IMR-90 (cell line): Measurements from ENCODE around the gene HDX. TPM values are rescaled to one million over a fixed set of nuclear protein-coding genes. Genes with fewer than 3 reads are reported as not detected.

Source experiments
- ATAC-seq: fragments of 200-7000 bp; cut with Tn5 transposase; 2 replicates; pipeline ENCODE4 v1.9.1; 2020; ENCODE audit warnings: low read depth, mild to moderate bottlenecking, moderate library complexity
- BruUV-seq: library from RNA; stranded (reverse); fragments of 400-500 nt; replicated peaks from 2 replicates; lab custom pipeline; 2021; lab: Mats Ljungman, UMichigan
- CTCF ChIA-PET: fragments of 300-600 bp; formaldehyde crosslinking; extraction: SDS; loops from one replicate; lab custom pipeline; 2021; ENCODE audit warnings: antibody characterized with exemption; lab: Yijun Ruan, JAX
- POLR2A ChIA-PET: fragments of 300-600 bp; sonication (Branson Sonifier 250); formaldehyde crosslinking; loops from one replicate; lab custom pipeline; 2022; ENCODE audit warnings: antibody characterized with exemption; ENCODE audit not compliant: unreplicated experiment; lab: Charles Lee
- DNase-seq: peaks from one replicate; pipeline ENCODE4 v3.0.0; 2013
- H2AFZ ChIP-seq: replicated peaks from 2 replicates; pipeline ENCODE3; 2013; ENCODE audit warnings: low read length, mild to moderate bottlenecking; ENCODE audit not compliant: poor library complexity
- H2AK5ac ChIP-seq: 2 replicates; pipeline ENCODE4 v1.6.1; 2013; ENCODE audit warnings: low read depth, low read length, inconsistent platforms
- H2AK9ac ChIP-seq: replicated peaks from 2 replicates; pipeline ENCODE3; 2013; ENCODE audit warnings: mild to moderate bottlenecking, low read depth, low read length, moderate library complexity; ENCODE audit not compliant: poor library complexity
- H2BK120ac ChIP-seq: 2 replicates; pipeline ENCODE4 v1.6.1; 2013; ENCODE audit warnings: low read depth, low read length, inconsistent platforms
- H2BK15ac ChIP-seq: 3 replicates; pipeline ENCODE4 v1.6.1; 2013; ENCODE audit warnings: low read depth, low read length, inconsistent platforms
- H2BK20ac ChIP-seq: 2 replicates; pipeline ENCODE4 v1.6.1; 2013; ENCODE audit warnings: low read depth, mild to moderate bottlenecking, inconsistent platforms, low read length, moderate library complexity
- H2BK5ac ChIP-seq: 2 replicates; pipeline ENCODE4 v1.6.1; 2013; ENCODE audit warnings: mild to moderate bottlenecking, low read depth, low read length, inconsistent platforms; ENCODE audit not compliant: poor library complexity, severe bottlenecking
- H3K14ac ChIP-seq: replicated peaks from 2 replicates; pipeline ENCODE4 v1.6.1; 2013; ENCODE audit warnings: low read depth, low read length, inconsistent platforms
- H3K18ac ChIP-seq: 2 replicates; pipeline ENCODE4 v1.6.1; 2013; ENCODE audit warnings: low read depth, low read length, control low read depth
- H3K23ac ChIP-seq: 2 replicates; pipeline ENCODE4 v1.6.1; 2013; ENCODE audit warnings: low read depth, low read length, inconsistent platforms
- H3K27ac ChIP-seq: 2 replicates; pipeline ENCODE4 v1.5.1; 2013; ENCODE audit warnings: mild to moderate bottlenecking, control low read depth, low read length; ENCODE audit not compliant: insufficient read depth
- H3K27me3 ChIP-seq: 2 replicates; pipeline ENCODE4 v1.6.1; 2013; ENCODE audit warnings: low read length; ENCODE audit not compliant: control insufficient read depth, insufficient read depth
- H3K36me3 ChIP-seq: 2 replicates; pipeline ENCODE4 v1.6.1; 2013; ENCODE audit warnings: low read length, mixed read lengths; ENCODE audit not compliant: control insufficient read depth, insufficient read depth
- H3K4ac ChIP-seq: 2 replicates; pipeline ENCODE4 v1.6.1; 2013; ENCODE audit warnings: low read depth, low read length, inconsistent platforms
- H3K4me1 ChIP-seq: 2 replicates; pipeline ENCODE4 v1.6.1; 2013; ENCODE audit warnings: low read length, mixed read lengths; ENCODE audit not compliant: control insufficient read depth, insufficient read depth
- H3K4me2 ChIP-seq: 2 replicates; pipeline ENCODE4 v1.6.1; 2013; ENCODE audit warnings: low read depth, mild to moderate bottlenecking, control low read depth, low read length, moderate library complexity
- H3K4me3 ChIP-seq: 2 replicates; pipeline ENCODE4 v1.5.1; 2013; ENCODE audit warnings: low read depth, mild to moderate bottlenecking, control low read depth, low read length, moderate library complexity; ENCODE audit not compliant: insufficient read depth
- H3K56ac ChIP-seq: 2 replicates; pipeline ENCODE4 v1.6.1; 2013; ENCODE audit warnings: low read length, inconsistent platforms; ENCODE audit not compliant: insufficient read depth; ENCODE audit errors: extremely low read depth
- H3K79me1 ChIP-seq, 2 experiments: 2 replicates each; pipeline ENCODE4 v1.6.1; 2013; ENCODE audit warnings: low read length in 2 of 2, inconsistent platforms in 1 of 2, low read depth in 1 of 2
- H3K9ac ChIP-seq: 2 replicates; pipeline ENCODE4 v1.6.1; 2013; ENCODE audit warnings: low read depth, low read length, control low read depth
- H3K9me1 ChIP-seq: 2 replicates; pipeline ENCODE4 v1.6.1; 2013; ENCODE audit warnings: low read length, inconsistent platforms; ENCODE audit not compliant: insufficient read depth
- H3K9me3 ChIP-seq: 2 replicates; pipeline ENCODE4 v1.6.1; 2013; ENCODE audit warnings: low read length; ENCODE audit not compliant: control insufficient read depth, insufficient read depth
- H4K20me1 ChIP-seq: 2 replicates; pipeline ENCODE4 v1.6.1; 2013; ENCODE audit warnings: low read length, inconsistent platforms; ENCODE audit not compliant: insufficient read depth
- H4K5ac ChIP-seq: 2 replicates; pipeline ENCODE4 v1.6.1; 2013; ENCODE audit warnings: mild to moderate bottlenecking, low read depth, low read length, control low read depth
- H4K8ac ChIP-seq, 2 experiments: 2 replicates each; pipeline ENCODE4 v1.6.1; 2013; ENCODE audit warnings: low read depth in 2 of 2, low read length in 2 of 2, control low read depth in 1 of 2, inconsistent platforms in 1 of 2
- H4K91ac ChIP-seq: 2 replicates; pipeline ENCODE4 v1.6.1; 2013; ENCODE audit warnings: low read depth, low read length, inconsistent platforms; ENCODE audit not compliant: insufficient read depth
- MAFK ChIP-seq: IDR thresholded peaks from 2 replicates; pipeline ENCODE4 v1.6.1; 2012; ENCODE audit warnings: low read depth, low read length, improper control_type of control experiment
- RAD21 ChIP-seq: IDR thresholded peaks from 2 replicates; pipeline ENCODE4 v1.6.1; 2012; ENCODE audit warnings: low read length, improper control_type of control experiment
- WGBS, 2 experiments: methylation state at CpG; one replicate each; pipeline versions ENCODE4 v1.1.5 to v1.1.7; 2013; ENCODE audit warnings: missing lambda C conversion rate in 2 of 2; ENCODE audit not compliant: insufficient read length in 1 of 2; ENCODE audit errors: extremely low coverage in 2 of 2; 5-methylcytosine and 5-hydroxymethylcytosine counted together
- dilution Hi-C: fragments of 300-500 bp; cut with HindIII; formaldehyde crosslinking; loops from one replicate; pipeline ENCODE4 v1.14.3; 2018; ENCODE audit warnings: low sequenced_read_pairs; ENCODE audit not compliant: unreplicated experiment
- in situ Hi-C: fragments of 300-500 bp; cut with MboI; formaldehyde crosslinking; loops from 3 replicates; pipeline ENCODE4 v1.14.3; 2019; ENCODE audit warnings: low sequenced_read_pairs, inconsistent platforms, mixed read lengths
- intact Hi-C: fragments of 100-400 bp; cut with micrococcal nuclease; formaldehyde crosslinking; loops from 2 replicates; pipeline ENCODE4 v1.10.0; 2022
- polyA plus RNA-seq, 3 experiments: library from polyadenylated mRNA; depleted of rRNA; stranded (reverse); fragments of >200 nt; gene quantifications; 2 replicates each; pipeline ENCODE4 v1.2.3, GENCODE V29; 2012; ENCODE audit warnings: low replicate concordance in 1 of 3
- total RNA-seq: library from RNA; depleted of rRNA; stranded (reverse); fragments of >200 nt; gene quantifications from 2 replicates; pipeline ENCODE4 v1.2.3, GENCODE V29; 2012

HDX gene
- total and polyA plus RNA-seq, 2 of the 4 experiments (the other 2 are of a cell fraction), result 1.8 to 11.8 TPM

DNA sequence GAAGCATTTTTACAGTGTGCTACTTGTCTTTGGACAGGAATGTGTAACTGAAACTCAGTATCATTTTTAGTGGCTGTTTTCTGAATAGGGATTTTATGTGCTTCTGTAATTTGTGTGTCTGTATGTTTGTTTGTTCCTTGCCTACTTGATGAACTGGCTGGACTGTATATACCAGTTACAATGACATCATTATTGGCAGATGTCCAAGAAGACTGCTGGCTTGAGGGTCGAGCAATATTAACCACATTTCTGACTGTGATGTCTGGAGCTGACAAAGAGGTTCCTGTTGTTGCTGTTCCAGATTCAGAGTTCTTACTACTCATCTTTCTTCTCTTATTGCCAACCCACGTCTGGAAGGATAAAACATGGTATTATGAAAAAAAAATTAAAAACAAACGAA lies 33.0 kb downstream of the HDX start:
- H2BK5ac ChIP-seq, result no peak overlapping the region
- no TSS peak for BruUV-seq
- H3K56ac ChIP-seq, result no peak overlapping the region
- no peak overlapping the region for H3K4ac ChIP-seq
- no peak overlapping the region for H4K8ac ChIP-seq
- no peak overlapping the region for H3K18ac ChIP-seq
- no peaks in the 10 kb centered on the region for H4K20me1 ChIP-seq
- no peaks in the 10 kb centered on the region for H3K9me1 ChIP-seq
- no peaks in the 10 kb centered on the region for H3K79me1 ChIP-seq
- H2AFZ ChIP-seq, result no peak overlapping the region
- H3K36me3 ChIP-seq, result peaks cover 3% of the 10 kb centered on the region; the same call in 1 of the 2 replicates
- ChIA-PET CTCF (no interaction called here), POLR2A (no interaction called here)
- H3K4me3 ChIP-seq, result no peak overlapping the region
- H3K23ac ChIP-seq, result no peak overlapping the region
- H2AK5ac ChIP-seq, result no peak overlapping the region
- no peak overlapping the region for H3K4me2 ChIP-seq
- in situ Hi-C loops, result no loop called here
- DNase-seq (peak; percentile 42), ATAC-seq (no peak)
- no peak overlapping the region for H3K14ac ChIP-seq
- no peak overlapping the region for H2BK20ac ChIP-seq
- H3K27me3 ChIP-seq, result no peaks in the 10 kb centered on the region
- no peak for TF ChIP-seq RAD21
- TF ChIP-seq MAFK, result no peak
- no peak overlapping the region for H4K91ac ChIP-seq
- no peak overlapping the region for H2AK9ac ChIP-seq
- no CpG with 5 or more reads among the region's 3 CpGs for WGBS, 2 experiments
- no peak overlapping the region for H3K27ac ChIP-seq
- dilution Hi-C loops, result no loop called here
- no peak overlapping the region for H2BK15ac ChIP-seq
- H3K9me3 ChIP-seq, result no peaks in the 10 kb centered on the region
- no peaks in the 10 kb centered on the region for H3K4me1 ChIP-seq
- no peak overlapping the region for H2BK120ac ChIP-seq
- intact Hi-C loops, result no loop called here
- no peak overlapping the region for H4K5ac ChIP-seq
- H3K9ac ChIP-seq, result no peak overlapping the region
